Activated naive CD4-positive, alpha-beta T cell treated with anti-CD3 and anti-CD28 coated beads, Interleukin-2, amount 50 U/mL, for 72 hours (primary cell): ENCODE measurements around the gene MPPED1. TPM values are rescaled to one million over a fixed set of nuclear protein-coding genes. Genes with fewer than 3 reads are reported as not detected.

Experiments
- ATAC-seq, 2 donors: fragments of 150-1000 bp; cut with Tn5 transposase; 2 replicates each; pipeline ENCODE4 v1.10.0; 2021; ENCODE audit warnings: mild to moderate bottlenecking in 2 of 2, moderate library complexity in 2 of 2
- DNase-seq, 2 donors: peaks; one replicate each; pipeline ENCODE4 v3.0.0; 2021 to 2022; ENCODE audit warnings: low spot score in 2 of 2
- H3K27ac Mint-ChIP-seq, 2 donors: one replicate each; pipeline ENCODE4 v1.8.0; 2022; ENCODE audit warnings: mild to moderate bottlenecking in 2 of 2, mixed read lengths in 2 of 2
- H3K36me3 Mint-ChIP-seq, 2 donors: one replicate each; pipeline ENCODE4 v1.8.0; 2022; ENCODE audit warnings: mixed read lengths in 2 of 2
- H3K9me3 Mint-ChIP-seq, 2 donors: one replicate each; pipeline ENCODE4 v1.8.0; 2022; ENCODE audit warnings: mixed read lengths in 2 of 2
- total RNA-seq, 2 donors: library from RNA; stranded (reverse); gene quantifications; one replicate each; pipeline ENCODE4 v1.2.3, GENCODE V29; 2022

MPPED1 gene
- total RNA-seq, 2 donors from 2014 or later, result not detected

- Mint-ChIP-seq H3K27ac (peak overlapping the region in 1 of 2 donors; percentile 29), H3K9me3 (no peaks in the 10 kb centered on the region), H3K36me3 (no peaks in the 10 kb centered on the region)
- ATAC-seq, result no peak
- no peak for DNase-seq
Observed at GRCh38 chr22:43419371-43420080, 7.7 kb downstream of the MPPED1 start.

- Mint-ChIP-seq H3K36me3 (no peaks in the 10 kb centered on the region), H3K9me3 (no peaks in the 10 kb centered on the region), H3K27ac (no peak overlapping the region)
- DNase-seq (no peak), ATAC-seq (no peak)
Observed at GRCh38 chr22:43421046-43421665, 9.3 kb downstream of the MPPED1 start.

- Mint-ChIP-seq H3K36me3 (no peaks in the 10 kb centered on the region), H3K27ac (no peak overlapping the region), H3K9me3 (no peaks in the 10 kb centered on the region)
- ATAC-seq, result no peak
- no peak for DNase-seq
Observed at GRCh38 chr22:43421914-43422615, 10.3 kb downstream of the MPPED1 start.

DNA sequence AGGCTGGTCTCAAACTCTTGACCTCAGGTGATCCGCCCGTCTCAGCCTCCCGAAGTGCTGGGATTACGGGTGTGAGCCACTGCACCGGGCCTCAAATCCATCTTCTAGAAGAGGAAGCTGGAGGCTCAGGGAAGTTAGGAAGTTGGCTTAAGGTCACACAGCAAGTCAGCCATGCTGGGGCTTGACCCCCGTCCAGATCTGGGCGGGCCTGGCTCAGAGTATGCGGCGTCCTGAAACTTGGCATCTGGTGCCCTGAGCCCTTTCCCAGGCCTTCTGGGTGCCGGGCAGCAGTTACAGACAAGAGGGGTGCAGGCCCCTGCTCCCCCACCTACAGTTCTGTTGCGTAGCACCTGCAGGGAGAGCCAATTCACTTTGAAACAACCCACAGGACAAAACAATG lies 11.2 kb downstream of the MPPED1 start:
- Mint-ChIP-seq H3K9me3 (no peaks in the 10 kb centered on the region), H3K36me3 (no peaks in the 10 kb centered on the region), H3K27ac (no peak overlapping the region)
- DNase-seq, result no peak
- no peak for ATAC-seq

- ATAC-seq (no peak), DNase-seq (no peak)
- Mint-ChIP-seq H3K36me3 (no peaks in the 10 kb centered on the region), H3K9me3 (no peaks in the 10 kb centered on the region), H3K27ac (no peak overlapping the region)
Observed at GRCh38 chr22:43424201-43424600, 12.4 kb downstream of the MPPED1 start.

GRCh38 chr22:43424666-43425630 lies 13.1 kb downstream of the MPPED1 start:
- no peaks in the 10 kb centered on the region for H3K9me3 Mint-ChIP-seq
- DNase-seq (no peak), ATAC-seq (no peak)
- H3K36me3 Mint-ChIP-seq, result no peaks in the 10 kb centered on the region
- no peak overlapping the region for H3K27ac Mint-ChIP-seq

GRCh38 chr22:43425976-43426785 lies 14.4 kb downstream of the MPPED1 start:
- Mint-ChIP-seq H3K36me3 (no peaks in the 10 kb centered on the region), H3K27ac (no peak overlapping the region), H3K9me3 (no peaks in the 10 kb centered on the region)
- DNase-seq, result no peak
- ATAC-seq, result no peak

DNA sequence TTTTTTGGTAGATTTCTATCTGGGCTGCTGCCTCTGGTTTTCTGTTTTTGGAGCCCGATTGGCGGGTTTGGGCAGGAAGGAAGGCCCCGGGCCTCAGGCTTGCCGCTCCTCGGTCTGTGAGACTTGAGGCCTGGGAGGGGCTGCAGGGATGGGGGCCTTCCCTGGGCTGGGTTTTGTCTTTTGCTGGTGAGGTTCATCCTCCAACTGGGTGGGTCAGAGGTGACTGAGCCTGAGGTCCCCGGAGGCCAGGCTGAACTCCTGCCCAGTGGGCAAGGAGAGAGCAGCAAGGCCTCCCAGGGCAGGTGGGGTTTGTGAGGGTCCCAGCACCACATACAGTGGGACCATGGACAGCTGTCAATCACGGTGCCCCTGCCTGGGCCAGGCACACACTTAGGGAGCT lies 15.0 kb downstream of the MPPED1 start:
- DNase-seq (no peak), ATAC-seq (no peak)
- H3K36me3 Mint-ChIP-seq, result no peaks in the 10 kb centered on the region
- H3K27ac Mint-ChIP-seq, result no peak overlapping the region
- H3K9me3 Mint-ChIP-seq, result no peaks in the 10 kb centered on the region

DNA sequence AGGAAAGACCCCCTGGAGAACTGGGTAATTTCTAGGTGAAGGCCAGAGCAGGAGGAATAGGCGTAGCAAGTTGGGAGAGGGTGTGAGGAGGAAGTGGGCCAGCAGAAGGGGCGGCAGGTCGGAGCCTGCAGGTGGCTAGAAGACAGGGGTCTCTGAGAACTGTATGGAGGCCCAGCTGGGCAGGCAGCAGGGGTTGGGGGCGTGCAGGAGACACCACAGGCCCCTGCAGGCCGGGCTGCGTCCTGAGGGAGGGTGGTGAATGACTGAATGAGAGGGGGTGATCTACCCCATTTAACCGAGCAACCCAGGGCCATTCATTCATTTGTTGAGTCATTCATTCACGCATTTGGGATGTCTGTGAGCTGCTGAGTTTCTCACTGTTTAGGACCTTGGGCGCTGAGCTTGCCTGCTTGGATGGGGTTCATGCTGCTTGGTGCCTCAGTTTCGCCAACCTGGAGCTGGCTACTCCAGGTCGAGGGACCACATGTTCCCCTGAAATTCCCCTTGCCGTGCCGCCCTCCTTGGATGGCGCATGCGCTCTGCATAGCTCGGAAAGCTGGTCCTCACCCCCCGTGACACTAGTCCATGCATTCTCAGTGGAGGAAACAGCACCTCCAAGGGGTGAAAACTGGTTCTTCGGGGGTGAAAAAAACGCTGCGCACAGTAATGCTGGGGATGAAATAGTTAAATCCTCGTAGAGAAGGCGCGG lies 15.6 kb downstream of the MPPED1 start:
- no peaks in the 10 kb centered on the region for H3K36me3 Mint-ChIP-seq
- H3K9me3 Mint-ChIP-seq, result no peaks in the 10 kb centered on the region
- ATAC-seq, result no peak
- no peak for DNase-seq
- no peak overlapping the region for H3K27ac Mint-ChIP-seq

GRCh38 chr22:43428005-43428485 lies 16.2 kb downstream of the MPPED1 start:
- Mint-ChIP-seq H3K9me3 (no peaks in the 10 kb centered on the region), H3K36me3 (no peaks in the 10 kb centered on the region), H3K27ac (no peak overlapping the region)
- no peak for ATAC-seq
- DNase-seq, result no peak

DNA sequence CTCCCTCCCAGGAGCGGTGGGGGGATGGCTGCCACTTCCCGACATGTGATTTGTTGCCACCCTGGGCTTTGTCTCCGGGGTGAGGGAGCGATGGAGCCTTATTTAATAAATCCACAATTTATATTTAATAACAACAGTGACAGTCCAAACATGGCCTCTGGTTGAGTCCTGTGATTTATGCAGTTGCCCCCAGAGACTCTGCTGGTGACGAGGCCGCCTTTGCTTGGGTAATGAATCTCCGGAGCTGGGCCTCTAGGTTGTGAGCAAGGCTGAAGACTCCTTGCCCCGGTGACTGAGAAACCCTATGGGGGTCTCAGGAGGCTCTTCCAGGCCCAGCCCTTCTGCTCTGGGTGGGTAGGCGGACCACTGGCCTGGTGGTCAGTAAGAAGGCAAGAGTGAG lies 16.7 kb downstream of the MPPED1 start:
- H3K27ac Mint-ChIP-seq, result no peak overlapping the region
- H3K9me3 Mint-ChIP-seq, result no peaks in the 10 kb centered on the region
- ATAC-seq, result no peak
- H3K36me3 Mint-ChIP-seq, result no peaks in the 10 kb centered on the region
- DNase-seq, result no peak

- H3K9me3 Mint-ChIP-seq, result no peaks in the 10 kb centered on the region
- H3K27ac Mint-ChIP-seq, result no peak overlapping the region
- H3K36me3 Mint-ChIP-seq, result no peaks in the 10 kb centered on the region
- ATAC-seq, result no peak
- DNase-seq, result no peak
Observed at GRCh38 chr22:43429426-43429825, 17.6 kb downstream of the MPPED1 start.

DNA sequence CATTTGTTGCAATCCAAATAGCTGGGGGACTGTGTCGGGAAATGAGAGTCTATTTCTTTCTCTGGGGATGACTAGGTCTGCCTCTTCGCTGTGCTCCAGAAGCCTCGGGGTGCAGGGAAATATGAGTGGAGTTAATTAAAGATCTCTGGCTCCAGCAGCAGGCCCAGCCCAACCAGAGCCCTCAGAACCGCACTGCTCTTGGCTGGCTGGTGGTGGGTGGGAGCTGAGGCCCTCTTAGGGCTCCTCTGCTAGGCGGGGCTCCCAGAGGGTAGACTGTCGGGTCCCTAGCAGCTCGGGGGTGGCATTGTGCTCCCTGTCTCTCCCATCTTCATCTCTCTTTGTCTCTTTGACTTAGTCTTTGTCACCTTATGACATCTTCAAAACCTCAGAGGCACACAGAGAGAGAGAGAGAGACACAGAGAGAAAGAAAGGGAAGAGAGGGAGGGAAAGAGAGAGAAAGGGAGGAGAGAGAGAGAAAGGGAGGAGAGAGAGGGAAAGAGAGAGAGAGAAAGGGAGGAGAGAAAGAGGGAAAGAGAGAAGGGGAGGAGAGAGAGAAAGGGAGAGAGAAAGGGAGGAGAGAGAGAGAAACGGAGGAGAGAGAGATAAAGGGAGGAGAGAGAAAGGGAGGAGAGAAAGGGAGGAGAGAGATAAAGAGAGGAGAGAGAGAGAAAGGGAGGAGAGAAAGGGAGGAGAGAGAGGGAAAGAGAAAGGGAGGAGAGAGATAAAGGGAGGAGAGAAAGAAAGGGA lies 20.2 kb downstream of the MPPED1 start:
- Mint-ChIP-seq H3K9me3 (no peaks in the 10 kb centered on the region), H3K36me3 (no peaks in the 10 kb centered on the region), H3K27ac (no peak overlapping the region)
- DNase-seq, result no peak
- ATAC-seq, result no peak

- H3K27ac Mint-ChIP-seq, result no peak overlapping the region
- H3K36me3 Mint-ChIP-seq, result no peaks in the 10 kb centered on the region
- H3K9me3 Mint-ChIP-seq, result no peaks in the 10 kb centered on the region
- ATAC-seq, result no peak
- no peak for DNase-seq
Observed at GRCh38 chr22:43432883-43433415, 21.1 kb downstream of the MPPED1 start.
